Liver (tissue), 3 donors: ENCODE data around the gene LRRC71.

Experiments
- ATF3 ChIP-seq: IDR thresholded peaks from 2 replicates; pipeline ENCODE4 v1.6.1; 2016; ENCODE audit warnings: antibody characterized with exemption
- CTCF ChIP-seq: fragments of 150-350 bp; IDR thresholded peaks from 2 replicates; pipeline ENCODE4 v1.5.1; 2017; ENCODE audit warnings: improper control_type of control experiment, low read depth, low read length; ENCODE audit not compliant: missing input control
- EGR1 ChIP-seq, 2 donors: IDR thresholded peaks; 2 replicates each; pipeline ENCODE4 v1.6.1; 2016 to 2018; ENCODE audit warnings: antibody characterized with exemption in 2 of 2, low read depth in 2 of 2
- GABPA ChIP-seq, 2 donors: IDR thresholded peaks in 1 of 2; conservative IDR thresholded peaks in 1 of 2; 2 replicates each; pipeline ENCODE4 v1.6.1; 2016; ENCODE audit warnings: antibody characterized with exemption in 2 of 2, mild to moderate bottlenecking in 1 of 2, moderate library complexity in 1 of 2
- HNF4G ChIP-seq: IDR thresholded peaks from 2 replicates; pipeline ENCODE4 v1.6.1; 2016; ENCODE audit warnings: antibody characterized with exemption
- JUND ChIP-seq, 2 donors: IDR thresholded peaks; 2 replicates each; pipeline ENCODE4 v1.6.1; 2016; ENCODE audit warnings: antibody characterized with exemption in 2 of 2
- MAX ChIP-seq: IDR thresholded peaks from 2 replicates; pipeline ENCODE4 v1.6.1; 2016; ENCODE audit warnings: antibody characterized with exemption
- RAD21 ChIP-seq, 2 donors: IDR thresholded peaks; 2 replicates each; pipeline ENCODE4 v1.6.1; 2016; ENCODE audit warnings: antibody characterized with exemption in 2 of 2, mild to moderate bottlenecking in 2 of 2
- REST ChIP-seq: IDR thresholded peaks from 2 replicates; pipeline ENCODE4 v1.6.1; 2016; ENCODE audit warnings: antibody characterized with exemption, mild to moderate bottlenecking
- RXRA ChIP-seq, 2 donors: IDR thresholded peaks; 2 replicates each; pipeline ENCODE4 v1.6.1; 2017 to 2018; ENCODE audit warnings: antibody characterized with exemption in 2 of 2, mild to moderate bottlenecking in 1 of 2
- TAF1 ChIP-seq: conservative IDR thresholded peaks from 2 replicates; pipeline ENCODE4 v1.6.1; 2016; ENCODE audit warnings: antibody characterized with exemption, mild to moderate bottlenecking
- YY1 ChIP-seq: IDR thresholded peaks from 2 replicates; pipeline ENCODE4 v1.6.1; 2016; ENCODE audit warnings: antibody characterized with exemption, mild to moderate bottlenecking
- donor health status: healthy.
- donor health status: healthy.

- TF ChIP-seq CTCF (no peak), RXRA (IDR thresholded peaks at IDR 0.05) (no peak), ATF3 (no peak), MAX (no peak), TAF1 (no peak), GABPA (IDR thresholded peaks at IDR 0.05 in 1 of 2, conservative IDR thresholded peaks at IDR 0.05 in 1 of 2) (no peak), HNF4G (no peak), YY1 (no peak), REST (no peak), EGR1 (IDR thresholded peaks at IDR 0.05; ENCODE audit: low read depth in 2 of 2) (no peak), RAD21 (IDR thresholded peaks at IDR 0.05) (no peak), JUND (IDR thresholded peaks at IDR 0.05) (no peak)
Measured at GRCh38 chr1:156881663-156882062, 38.8 kb upstream of the LRRC71 start.
